Measurements from ENCODE around the gene INSM1.

DNA sequence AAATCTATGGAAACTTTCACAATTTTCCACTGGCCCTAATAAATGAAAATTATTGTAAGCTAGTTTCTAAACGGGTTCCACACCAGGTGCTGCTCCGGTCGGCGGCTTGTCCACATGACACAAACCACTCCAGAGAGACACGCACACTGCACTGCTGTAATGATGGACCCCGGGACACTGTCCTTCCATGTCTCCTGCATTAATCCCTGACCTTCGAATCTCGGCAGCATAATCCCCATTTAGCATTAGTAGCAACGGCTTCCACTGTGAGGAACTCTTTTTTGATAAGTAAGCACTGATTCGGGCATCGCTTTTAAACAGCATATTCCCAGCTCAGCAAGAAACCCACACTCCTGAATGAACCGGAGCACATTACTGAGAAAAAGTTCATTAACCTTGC is 43.5 kb downstream of the INSM1 start:
- TF ChIP-seq, protein P1, sequence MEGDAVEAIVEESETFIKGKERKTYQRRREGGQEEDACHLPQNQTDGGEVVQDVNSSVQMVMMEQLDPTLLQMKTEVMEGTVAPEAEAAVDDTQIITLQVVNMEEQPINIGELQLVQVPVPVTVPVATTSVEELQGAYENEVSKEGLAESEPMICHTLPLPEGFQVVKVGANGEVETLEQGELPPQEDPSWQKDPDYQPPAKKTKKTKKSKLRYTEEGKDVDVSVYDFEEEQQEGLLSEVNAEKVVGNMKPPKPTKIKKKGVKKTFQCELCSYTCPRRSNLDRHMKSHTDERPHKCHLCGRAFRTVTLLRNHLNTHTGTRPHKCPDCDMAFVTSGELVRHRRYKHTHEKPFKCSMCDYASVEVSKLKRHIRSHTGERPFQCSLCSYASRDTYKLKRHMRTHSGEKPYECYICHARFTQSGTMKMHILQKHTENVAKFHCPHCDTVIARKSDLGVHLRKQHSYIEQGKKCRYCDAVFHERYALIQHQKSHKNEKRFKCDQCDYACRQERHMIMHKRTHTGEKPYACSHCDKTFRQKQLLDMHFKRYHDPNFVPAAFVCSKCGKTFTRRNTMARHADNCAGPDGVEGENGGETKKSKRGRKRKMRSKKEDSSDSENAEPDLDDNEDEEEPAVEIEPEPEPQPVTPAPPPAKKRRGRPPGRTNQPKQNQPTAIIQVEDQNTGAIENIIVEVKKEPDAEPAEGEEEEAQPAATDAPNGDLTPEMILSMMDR (IDR thresholded peaks at IDR 0.05; ENCODE audit: poor library complexity): no peak
- TF ChIP-seq EZH2 (IDR thresholded peaks at IDR 0.05; ENCODE audit: borderline replicate concordance) (no peak), EZH2phosphoT487 (IDR thresholded peaks at IDR 0.05; ENCODE audit: low read depth, severe bottlenecking, unreplicated experiment) (no peak)

Measured in hepatocyte (in vitro differentiated cells).